Astrocyte of the cerebellum (primary cell): ENCODE results near the gene ERF.

Experiments used
- DNase-seq: peaks from one replicate; pipeline ENCODE4 v3.0.0-alpha.2; 2011; ENCODE audit warnings: low read depth
- H3K4me3 ChIP-seq: 2 replicates; pipeline ENCODE4 v1.5.1; 2011; ENCODE audit warnings: mild to moderate bottlenecking, low read depth, low read length, moderate library complexity
- CTCF ChIP-seq: IDR thresholded peaks from 2 replicates; pipeline ENCODE4 v1.5.1; 2012; ENCODE audit warnings: low read length, low read depth, moderate library complexity, mild to moderate bottlenecking; ENCODE audit errors: missing control alignments
- in situ Hi-C: cut with HindIII; loops from 2 replicates; pipeline ENCODE4 v1.10.0; 2017; ENCODE audit warnings: low sequenced_read_pairs

The ERF gene

GRCh38 chr19:42214810-42215485, 40.0 kb downstream of the ERF start:
- in situ Hi-C loops = no loop called here
- no peak for DNase-seq
- no peak overlapping the region for H3K4me3 ChIP-seq
- no peak for TF ChIP-seq CTCF

- H3K4me3 ChIP-seq = no peak overlapping the region
- no peak for TF ChIP-seq CTCF
- in situ Hi-C loops = no loop called here
- no peak for DNase-seq
Observed at GRCh38 chr19:42212886-42213285, 42.0 kb downstream of the ERF start.

GRCh38 chr19:42208612-42209011, 46.3 kb downstream of the ERF start:
- no peak overlapping the region for H3K4me3 ChIP-seq
- DNase-seq = no peak
- in situ Hi-C loops = no loop called here
- TF ChIP-seq CTCF = no peak

- TF ChIP-seq CTCF = no peak
- DNase-seq = peak; percentile 26
- in situ Hi-C loops = no loop called here
- no peak overlapping the region for H3K4me3 ChIP-seq
Observed at GRCh38 chr19:42207767-42208271, 47.1 kb downstream of the ERF start.

GRCh38 chr19:42206871-42207755, 47.8 kb downstream of the ERF start:
- TF ChIP-seq CTCF = no peak
- in situ Hi-C loops = no loop called here
- H3K4me3 ChIP-seq = no peak overlapping the region
- DNase-seq = no peak

- TF ChIP-seq CTCF = no peak
- no peak overlapping the region for H3K4me3 ChIP-seq
- DNase-seq = no peak
- in situ Hi-C loops = no loop called here
Observed at GRCh38 chr19:42204664-42205063, 50.3 kb downstream of the ERF start.
